ELR (cell line): Measurements from ENCODE around the gene VAPA.

ENCODE experiments used
- DNase-seq: peaks from one replicate; pipeline ENCODE4 v3.0.0-alpha.2; 2015; ENCODE audit warnings: low read depth

VAPA gene

DNA sequence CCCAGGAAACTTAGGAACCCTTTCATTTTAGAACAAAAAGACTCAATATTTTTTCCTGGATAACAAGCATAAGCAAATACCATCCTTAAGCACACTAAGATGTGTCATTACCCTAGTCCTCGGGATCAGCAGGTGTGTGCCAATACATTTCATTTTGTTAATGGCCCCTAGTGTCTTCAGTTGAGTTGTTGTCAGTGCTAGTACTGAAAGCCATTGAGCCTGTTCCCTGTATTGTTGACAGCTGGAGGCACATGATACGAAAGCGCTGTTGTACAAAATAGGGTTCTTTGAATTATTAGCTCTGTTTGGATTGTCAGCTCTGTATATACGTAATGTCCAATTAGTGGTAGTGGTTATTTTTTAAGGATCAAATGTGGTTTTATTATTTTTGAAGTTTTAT is 29.5 kb downstream of the VAPA start:
- no peak for DNase-seq

DNA sequence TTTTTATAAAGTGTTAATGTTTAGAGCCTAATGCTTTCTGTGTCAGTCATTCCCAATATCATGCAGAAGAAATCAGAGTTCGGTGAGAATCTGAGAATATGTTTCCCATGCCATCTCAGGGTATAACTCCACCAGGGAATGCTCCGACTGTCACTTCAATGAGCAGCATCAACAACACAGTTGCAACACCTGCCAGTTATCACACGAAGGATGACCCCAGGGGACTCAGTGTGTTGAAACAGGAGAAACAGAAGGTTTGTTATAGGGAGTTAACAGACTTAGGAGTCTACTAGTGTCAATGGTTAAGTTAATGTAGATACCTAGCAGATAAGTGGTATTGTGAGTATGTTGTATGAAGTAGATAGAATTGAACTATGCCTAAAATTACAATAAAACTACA is 31.0 kb downstream of the VAPA start:
- no peak for DNase-seq

DNA sequence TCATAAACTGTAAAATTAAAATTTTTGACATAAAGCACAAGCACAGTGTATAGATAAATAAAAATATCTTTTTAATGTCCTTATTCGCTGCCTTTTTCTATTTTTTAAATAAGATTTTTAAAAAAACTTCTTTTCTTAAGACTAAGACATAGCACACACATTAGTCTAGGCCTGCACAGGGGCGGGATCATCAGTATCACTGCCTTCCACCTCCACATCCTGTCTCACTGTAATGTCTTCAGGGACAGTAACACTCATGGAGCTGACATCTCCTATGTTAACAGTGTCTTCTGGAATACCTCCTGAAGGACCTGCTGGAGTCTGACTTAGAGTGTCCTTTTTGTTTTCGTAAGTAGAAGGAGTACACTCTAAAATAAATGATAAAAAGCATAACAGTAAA is 33.0 kb downstream of the VAPA start:
- DNase-seq: peak; percentile 35

DNA sequence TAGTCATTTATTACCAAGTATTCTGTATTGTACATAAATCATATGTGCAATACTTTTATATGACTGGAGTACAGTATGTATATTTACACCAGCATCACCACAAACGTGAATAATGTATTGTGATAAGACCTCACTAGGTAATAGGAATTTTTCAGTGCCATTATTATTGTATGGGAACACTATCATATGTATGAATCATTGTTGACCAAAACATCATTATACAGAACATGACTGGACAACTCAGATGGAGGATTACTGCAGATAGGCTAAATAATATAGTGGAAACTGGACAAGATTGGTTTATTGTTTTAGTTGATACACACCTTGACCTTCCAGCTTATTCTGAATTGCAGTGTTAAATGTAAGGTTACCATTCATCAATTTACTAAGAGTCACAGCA is 33.4 kb downstream of the VAPA start:
- peak; percentile 51 for DNase-seq

DNA sequence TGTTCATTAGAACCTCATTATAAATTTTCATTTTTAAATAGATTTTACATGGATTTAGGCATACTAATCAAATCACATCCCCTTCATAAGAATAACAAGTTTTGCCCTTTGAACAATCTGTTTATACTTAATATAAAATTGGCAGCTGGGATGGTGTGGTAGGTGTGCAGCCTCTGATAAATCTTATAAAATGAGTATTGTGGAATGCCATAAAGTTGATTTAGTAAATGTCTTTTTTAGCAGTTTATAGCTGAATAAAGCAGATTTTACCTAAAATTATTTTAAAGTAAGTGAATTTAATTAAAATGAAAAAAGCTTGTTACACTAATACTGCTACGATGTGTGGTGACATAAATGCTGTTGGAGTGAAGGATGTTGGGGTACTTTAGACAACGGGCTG is 35.5 kb downstream of the VAPA start:
- DNase-seq: no peak

DNA sequence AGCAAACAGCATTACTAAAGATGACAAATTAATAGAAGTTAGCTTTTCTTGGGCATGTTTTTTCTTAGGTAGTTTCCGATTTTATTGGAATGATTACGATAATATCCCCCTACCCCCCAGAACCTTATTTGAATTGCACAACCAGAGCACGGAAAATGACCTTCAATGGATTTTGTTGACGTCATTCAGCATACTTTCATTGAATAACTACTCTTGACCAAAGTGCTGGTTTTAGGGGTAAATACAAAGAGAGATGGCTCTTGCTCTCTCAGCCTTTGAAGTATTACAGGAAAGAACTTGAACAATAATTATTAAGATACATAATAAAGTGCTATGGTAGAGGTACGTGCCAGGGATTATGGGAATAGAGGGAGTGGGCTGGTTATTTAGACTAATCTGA is 36.0 kb downstream of the VAPA start:
- DNase-seq: no peak

DNA sequence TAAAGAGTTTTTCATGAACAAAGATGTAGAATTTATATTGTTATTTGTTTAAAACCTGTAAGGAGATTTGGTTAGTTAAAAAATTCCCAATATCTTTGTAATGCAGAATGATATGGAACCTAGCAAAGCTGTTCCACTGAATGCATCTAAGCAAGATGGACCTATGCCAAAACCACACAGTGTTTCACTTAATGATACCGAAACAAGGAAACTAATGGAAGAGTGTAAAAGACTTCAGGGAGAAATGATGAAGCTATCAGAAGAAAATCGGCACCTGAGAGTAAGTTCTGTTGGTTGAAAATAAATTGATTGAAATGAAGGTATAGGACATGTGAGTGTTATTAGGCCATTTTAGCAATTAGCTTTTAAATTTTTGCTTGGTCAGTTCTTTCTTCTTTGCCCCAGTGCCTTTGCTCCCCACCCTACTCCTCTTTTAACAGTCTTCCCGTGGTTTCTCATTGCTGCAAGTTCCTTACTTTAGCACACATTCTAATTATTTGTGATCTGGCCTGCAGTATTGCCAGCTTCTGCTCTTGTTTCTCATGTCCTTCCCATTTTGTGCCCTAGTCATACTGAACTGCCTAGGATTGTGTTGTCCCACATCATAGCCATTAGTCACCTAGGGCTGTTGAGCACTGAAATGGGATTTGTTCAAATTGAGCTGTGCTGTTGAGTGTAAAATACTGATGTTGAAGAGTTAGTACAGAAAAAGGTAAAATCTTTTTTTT is 36.6 kb downstream of the VAPA start:
- peak; percentile 18 for DNase-seq

DNA sequence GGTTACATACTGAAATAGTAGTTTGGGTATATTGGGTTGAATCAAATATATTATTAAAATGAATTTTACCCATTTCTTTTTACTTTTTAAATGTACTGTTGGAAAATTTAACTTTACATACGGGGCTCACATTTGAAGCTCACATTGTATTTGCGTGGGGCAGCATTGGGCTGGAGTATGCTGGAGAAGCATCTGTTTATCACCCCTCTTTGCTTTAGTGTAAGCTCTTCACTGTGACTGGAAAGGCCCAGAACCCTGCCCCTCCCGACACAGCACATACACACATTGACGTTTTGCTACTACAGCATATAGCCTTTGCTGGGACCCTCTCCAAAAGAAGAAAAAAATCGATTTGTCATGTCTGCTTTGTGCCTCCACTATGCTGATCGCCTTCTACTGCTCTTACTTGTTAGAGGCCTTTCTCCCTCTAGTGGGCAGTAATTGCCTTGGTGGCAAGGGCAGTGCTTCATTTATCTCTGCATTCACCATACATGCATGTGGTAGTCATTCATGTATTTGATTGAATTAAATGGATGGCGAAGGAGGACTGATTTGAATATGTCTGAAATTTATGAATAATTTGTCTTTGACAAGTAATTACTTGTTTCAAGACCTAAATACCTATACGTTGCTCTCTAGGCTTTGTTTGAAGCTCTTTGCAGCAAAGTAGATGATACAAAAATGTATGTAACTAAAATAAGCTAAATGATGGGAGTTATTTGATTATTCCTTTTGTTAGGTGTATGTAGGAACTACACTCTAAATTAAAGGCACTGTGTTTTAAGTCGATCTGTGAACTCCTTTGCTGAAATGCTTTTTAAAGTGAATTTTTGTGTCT is 37.4 kb downstream of the VAPA start:
- peak; percentile 78 for DNase-seq

DNA sequence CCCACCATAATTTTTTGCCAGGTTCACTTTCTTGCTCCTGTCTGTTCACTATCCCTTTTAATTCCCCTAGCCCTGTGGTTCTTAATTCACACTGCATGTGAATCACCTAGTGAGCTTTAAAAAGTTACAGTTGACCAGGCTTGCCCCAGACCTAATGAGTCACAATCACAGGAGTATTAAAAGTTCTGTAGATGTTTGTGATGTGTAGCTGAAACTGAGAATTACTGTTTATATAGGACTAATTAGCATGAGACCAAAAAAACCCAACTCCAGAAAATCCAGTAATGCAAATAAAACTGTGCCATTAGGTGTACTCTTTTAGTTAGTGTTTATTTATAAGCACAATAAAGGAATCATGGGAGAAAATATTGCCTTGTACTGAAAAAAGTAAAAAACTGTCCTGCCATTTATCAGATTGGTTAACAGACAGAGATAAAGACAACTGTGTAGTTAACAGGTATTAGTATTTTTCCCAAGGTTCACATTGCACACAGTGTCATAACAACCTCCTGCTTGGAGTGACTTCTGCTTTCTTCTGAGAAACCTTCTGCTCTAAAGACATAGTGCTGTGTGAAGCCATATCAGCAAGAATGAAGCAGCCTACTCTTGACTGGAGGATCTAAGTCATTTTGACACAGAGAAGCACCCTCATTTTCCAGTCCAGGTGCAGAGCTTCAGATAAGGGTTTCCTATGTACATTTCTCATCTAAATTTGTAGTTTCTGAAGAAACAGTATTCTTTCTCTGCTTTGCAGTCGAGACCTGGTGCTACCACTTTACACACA is 39.0 kb downstream of the VAPA start:
- peak; percentile 59 for DNase-seq

DNA sequence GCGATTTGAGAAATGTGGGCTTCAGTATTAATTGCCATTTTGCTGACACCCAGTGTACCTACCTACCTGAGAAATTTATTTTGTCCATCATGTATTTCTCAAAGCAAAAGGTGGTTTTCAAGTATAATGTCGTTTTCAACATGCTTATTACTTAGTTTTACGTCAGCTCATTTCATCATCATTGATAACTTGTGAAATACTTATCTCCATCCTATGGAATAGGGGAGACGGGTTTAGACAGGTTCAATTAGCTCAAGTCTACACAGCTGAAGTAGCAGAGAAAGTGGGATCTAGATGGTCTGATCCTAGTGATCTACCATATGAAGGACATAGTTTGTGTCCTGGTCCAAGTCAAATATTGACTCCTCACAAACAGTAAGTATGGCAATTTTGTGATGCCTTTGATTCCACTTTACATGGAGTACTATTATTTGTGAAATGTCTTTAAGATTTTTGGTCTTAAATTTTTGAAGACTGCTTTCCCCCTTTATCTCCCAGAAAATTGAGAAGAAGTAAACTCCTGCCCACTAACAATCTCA is 45.1 kb downstream of the VAPA start:
- no peak for DNase-seq

DNA sequence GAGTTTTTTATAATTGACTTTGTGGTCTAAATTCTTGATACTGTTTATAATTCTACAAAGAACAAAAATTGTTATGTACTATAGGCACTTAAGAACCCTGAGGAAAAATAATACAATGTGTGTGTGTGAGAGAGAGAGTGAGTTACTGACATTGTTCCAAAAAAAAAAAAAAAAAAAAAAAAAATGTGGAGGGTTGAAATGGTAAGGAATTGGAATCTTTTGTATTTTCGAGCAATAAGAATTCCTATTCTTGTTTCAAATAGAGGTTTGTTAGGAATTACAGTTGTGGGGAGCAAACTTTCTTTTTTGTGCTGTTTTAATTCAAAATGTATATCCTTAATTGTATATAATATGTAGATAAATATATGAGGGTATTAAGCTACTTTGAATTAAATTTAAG is 45.7 kb downstream of the VAPA start:
- no peak for DNase-seq

DNA sequence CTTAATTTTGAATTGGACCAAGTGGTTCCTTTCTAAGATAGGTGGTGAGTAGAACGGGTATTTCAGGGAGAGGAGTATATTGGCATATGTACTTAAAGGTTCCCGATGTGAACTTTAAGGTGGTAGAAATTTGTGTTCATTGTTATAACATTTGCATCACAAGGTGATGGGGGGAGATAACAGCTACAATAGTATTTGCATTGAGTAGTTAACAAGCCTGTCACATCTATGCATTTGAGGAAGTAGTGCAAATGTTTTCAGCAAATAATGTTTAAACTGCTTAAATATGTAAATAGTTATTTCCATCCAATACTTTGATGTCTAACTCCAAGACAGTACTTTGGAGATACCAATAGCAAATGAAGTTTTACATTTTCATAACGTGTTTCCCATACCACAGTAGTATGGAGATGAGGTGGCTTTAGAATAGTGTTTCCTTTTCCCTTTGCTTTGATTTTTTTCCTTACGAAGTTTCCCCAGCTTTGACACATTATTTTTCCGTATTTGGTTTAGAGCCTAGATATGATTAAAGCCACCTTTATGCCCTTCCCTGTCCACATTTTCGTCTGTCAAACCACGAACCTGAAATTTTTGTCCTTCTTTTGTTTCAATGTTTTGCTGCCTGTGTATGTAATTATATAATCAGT is 46.6 kb downstream of the VAPA start:
- no peak for DNase-seq

DNA sequence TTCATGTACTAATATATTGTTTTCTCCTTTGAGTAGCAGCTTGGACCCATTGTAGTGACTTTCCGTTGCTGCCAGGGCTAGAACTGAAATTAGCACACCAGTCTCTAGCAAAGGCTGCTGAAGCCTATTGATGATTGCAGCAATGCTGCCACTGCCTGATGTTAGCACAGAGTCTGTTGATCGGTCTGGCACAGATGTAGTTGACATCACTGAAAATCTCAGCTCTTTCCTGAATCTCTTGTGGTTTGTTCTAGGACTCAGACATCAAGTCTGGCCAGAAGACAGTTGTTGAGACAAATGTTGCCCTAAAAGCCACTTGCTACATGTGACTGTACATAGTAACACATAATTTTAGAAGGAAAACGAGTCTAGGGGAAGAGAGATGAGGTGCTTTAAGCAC is 47.2 kb downstream of the VAPA start:
- DNase-seq: no peak

DNA sequence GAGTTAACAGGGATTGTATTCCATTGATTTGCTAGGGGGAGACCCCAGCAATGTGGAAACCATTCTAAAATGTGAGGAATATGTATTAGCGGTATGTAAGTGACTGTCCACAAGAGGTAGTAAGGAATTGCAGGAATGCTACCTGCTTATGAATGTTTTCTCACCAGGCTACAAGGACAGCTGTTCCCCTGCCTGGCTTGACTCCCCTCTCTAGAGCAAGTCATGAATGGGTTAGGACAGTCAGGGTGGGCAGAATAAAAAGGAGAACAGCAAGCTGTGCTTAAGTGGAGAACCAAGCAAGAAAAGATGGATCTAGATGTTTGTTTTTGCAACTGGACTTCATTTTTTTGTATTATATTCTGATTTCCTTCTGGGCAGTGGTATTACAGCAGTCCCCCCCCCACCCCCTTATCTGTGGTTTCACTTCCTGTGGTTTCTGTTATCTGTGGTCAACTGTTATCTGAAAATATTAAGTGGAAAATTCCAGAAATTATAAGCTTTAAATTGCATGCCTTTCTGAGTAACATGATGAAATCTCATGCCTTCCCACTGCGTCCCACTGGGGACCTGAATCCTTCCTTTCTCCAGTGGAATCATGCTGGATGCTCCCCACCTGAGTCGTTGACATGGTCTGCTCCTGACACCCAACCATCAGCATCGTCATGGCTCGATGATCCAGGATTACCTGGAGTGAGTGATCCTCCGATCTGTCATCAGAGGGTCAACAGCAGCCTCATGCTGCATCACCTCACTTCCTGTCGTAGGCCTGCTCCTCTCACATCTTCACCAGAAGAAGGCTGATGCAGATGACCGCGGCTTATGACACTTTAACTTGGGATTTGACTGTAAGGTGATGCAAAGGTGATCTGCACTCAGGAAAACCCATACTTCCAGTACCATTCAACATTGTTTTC is 52.2 kb downstream of the VAPA start:
- DNase-seq: no peak

DNA sequence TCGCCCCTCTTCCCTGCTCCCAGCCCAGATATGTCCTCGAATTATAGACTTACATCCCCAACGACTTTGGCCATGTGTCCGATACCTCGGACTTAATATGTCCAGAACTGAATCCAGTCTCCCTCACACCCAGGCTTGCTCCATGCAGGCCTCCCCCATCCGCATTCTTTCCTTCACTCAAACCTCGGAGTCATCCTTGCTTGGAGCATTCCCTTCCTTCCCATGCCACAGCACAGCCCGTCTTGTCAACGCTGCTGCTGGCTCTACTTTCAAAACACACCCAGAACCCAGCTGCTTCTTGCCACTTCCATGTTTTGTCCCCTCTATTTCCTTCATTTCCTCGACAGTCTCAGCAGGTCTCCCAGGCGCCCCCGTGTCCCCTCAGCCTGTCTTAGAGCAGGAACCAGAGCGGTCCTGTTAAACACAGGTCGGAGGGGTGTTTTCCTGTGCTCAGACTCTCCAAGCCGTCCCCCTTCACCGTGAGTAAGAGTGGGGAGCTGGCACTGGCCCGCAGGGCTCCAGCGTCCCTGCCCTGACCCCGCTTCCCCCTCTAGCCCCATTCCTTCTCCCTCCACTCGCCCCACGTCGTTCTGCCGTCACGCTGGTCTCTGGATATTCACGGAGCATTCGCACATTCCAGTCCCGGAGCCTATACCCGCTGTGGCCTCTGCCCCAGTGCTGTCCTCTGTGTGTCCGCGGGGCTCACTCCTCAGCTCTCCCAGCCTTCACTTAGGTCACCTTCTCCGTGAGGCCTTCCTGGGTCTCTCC is 54.4 kb downstream of the VAPA start:
- DNase-seq: no peak

DNA sequence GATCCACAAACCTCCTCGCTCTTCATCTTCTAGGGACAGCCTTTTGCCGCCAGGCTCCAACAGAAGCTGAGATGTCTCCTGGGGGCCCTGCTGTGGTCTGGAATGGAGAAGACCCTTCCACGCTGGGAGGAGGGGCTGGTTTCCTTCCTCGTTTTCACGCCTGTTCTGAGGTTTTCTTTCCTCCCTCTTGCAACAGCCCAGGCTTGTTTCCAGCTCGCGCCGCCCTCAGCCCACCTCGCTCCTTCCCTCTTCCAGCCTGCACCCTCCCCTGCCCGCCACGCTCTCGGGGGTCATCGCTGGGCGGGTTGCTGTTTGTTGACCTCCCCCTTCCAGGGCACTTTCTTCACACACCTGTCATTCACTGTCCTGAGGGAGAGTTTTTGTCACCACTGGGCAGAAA is 55.4 kb downstream of the VAPA start:
- DNase-seq: no peak

DNA sequence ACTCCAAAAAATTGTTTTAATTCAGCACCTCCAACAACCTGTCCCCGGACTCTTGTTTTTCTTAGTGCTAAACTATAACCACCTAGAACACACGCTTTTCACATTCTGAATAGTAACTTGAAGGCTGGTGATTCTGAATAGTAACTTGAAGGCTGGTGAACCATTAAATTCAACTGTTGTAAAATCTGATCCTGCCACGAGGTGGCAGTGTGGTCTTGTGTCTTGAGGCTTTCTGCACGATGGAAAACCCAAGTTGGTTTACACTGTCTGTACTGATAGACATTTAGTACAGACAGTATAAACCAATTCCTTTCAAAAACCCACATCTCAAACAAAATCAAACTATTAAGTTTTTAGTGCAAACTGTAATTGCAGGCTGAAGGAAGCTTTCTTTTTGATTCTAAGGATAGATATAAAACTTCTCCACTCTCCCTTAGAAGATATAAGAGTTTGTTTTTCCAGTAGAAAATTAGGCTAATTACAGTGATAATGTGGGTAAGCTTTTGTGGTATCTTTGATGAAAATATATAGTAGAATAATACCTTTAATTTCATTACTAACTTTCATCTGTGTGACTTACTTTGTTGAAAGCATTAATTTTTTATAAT is 57.6 kb downstream of the VAPA start:
- peak; percentile 74 for DNase-seq

DNA sequence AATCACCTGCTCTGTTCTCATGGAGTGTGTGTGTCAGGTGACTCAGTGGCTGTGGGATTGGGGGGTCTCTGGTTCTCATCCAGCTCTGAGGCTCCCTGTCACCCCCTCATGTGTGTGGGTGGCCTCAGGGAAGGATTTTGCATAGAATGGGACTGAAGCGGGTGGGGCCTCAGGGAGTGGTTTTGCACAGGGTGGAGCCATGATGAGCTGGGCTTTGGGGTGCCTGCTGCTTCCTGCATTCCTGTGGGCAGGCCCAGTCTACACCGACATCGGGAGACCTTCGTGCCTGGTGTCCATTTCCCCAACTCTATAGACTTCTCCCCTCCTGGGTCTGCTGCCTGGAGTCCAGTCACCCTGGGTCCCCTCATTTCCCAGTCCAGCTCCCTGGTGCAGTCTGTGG is 59.7 kb downstream of the VAPA start:
- DNase-seq: peak; percentile 37

DNA sequence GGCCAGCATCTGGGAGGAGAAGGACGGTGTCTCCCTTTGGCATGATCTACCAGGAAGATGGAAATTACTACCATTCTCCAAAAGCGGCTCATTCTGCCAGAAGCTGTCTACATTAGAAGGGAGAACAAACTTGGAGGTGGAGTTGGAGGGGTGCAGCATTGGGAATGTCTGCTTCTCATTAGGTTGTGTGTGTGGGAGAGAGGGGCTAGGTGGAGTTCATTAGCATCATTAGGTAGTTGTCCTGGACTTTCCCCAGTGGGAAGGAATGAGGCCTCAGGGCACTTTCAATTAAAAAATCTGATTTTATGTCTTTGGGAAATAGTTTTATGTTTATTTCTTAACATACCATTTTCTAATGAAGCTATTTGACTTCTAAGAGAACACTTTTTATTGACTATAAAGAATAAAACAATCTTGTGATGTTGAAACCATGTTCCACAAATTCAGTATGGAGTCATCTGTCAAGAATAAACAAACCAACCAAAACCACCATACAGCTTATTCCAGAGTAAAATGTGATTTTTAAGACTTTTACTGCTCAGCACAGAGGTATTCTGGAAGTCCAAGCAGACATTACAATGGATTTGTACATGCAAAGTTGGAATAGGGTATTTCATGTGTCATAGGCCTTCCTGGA is 60.6 kb downstream of the VAPA start:
- no peak for DNase-seq
